ENCODE measurements around the gene TRABD2A.
"Not testable (repeated sequence)": the region's sequence is repeated elsewhere in the genome, so short reads cannot be mapped to it uniquely, and the experiment has no call there.

TRABD2A gene

DNA sequence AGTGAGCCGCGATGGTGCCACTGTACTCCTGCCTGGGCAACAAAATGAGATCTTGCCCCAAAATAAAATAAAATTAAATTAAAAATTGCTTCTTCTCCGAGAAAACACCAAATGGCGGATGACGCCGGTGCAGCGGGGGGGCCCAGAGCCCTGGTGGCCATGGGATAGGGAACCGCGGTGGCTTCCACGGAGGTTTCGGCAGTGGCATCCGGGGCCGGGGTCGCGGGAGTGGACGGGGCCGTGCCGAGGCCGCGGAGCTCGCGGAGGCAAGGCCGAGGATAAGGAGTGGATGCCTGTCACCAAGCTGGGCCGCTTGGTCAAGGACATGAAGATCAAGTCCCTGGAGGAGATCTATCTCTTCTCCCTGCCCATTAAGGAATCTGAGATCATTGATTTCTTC, 34.8 kb upstream of the TRABD2A start:
- H3K4me1 ChIP-seq (ENCODE audit: control insufficient read depth, insufficient read depth, low read length, unreplicated experiment), result peaks cover 18% of the 10 kb centered on the region
- not testable (repeated sequence) for H3K27ac ChIP-seq (ENCODE audit: low read depth, low read length); H3K36me3 ChIP-seq (ENCODE audit: insufficient read depth, low read length); H3K79me2 ChIP-seq (ENCODE audit: control insufficient read depth, insufficient read depth, low read length, unreplicated experiment); H3K4me3 ChIP-seq (ENCODE audit: low read depth, low read length); H2AFZ ChIP-seq (ENCODE audit: low read length, unreplicated experiment); H3K27me3 ChIP-seq (ENCODE audit: insufficient read depth, low read length)

DNA sequence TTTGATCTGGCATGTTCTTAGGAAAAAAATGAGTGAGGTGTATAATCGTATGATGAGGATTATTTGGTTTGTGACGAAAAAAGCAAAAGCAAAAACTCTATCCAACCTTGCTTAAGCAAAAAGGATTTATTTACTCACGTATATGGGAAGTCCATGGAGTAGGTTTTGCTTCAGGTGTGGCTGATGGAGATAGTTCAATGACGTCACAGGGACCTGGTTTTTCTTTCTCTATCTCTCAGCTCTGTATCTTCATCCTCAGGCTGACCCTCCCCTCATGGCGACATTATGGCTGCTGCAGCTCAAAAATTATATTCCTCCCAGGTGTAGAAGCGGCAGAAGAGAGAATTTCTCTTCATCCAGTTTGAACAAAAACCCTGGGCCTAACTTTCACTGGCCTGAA, 33.5 kb upstream of the TRABD2A start:
- Histone ChIP-seq H3K27ac (ENCODE audit: low read depth, low read length) (no peak overlapping the region), H3K27me3 (ENCODE audit: insufficient read depth, low read length) (no peaks in the 10 kb centered on the region), H3K79me2 (ENCODE audit: control insufficient read depth, insufficient read depth, low read length, unreplicated experiment) (no peaks in the 10 kb centered on the region), H2AFZ (ENCODE audit: low read length, unreplicated experiment) (no peak overlapping the region), H3K4me3 (ENCODE audit: low read depth, low read length) (no peak overlapping the region), H3K36me3 (ENCODE audit: insufficient read depth, low read length) (no peaks in the 10 kb centered on the region; the same call in 1 of the 2 replicates), H3K4me1 (ENCODE audit: control insufficient read depth, insufficient read depth, low read length, unreplicated experiment) (peaks cover 10% of the 10 kb centered on the region)

DNA sequence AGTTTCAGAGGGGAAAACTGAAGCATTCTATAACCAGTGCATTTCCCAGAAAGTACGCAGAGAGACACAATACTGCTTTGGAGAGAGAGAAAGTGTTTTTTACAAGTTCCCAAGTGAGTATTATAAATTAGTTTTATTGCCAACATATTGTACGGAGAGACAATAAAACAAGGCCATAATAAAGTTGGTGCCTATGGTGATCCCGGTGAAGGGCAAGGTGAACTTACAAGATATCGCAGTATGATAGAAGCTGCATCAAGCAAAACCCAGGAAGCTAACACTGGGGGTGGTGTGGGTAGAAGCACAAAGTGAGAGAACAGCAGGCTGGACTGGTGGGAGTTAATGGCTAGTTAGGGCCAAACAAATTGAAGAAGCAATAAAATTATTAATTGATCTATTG, 32.1 kb upstream of the TRABD2A start:
- H3K27me3 ChIP-seq (ENCODE audit: insufficient read depth, low read length), result no peaks in the 10 kb centered on the region
- H2AFZ ChIP-seq (ENCODE audit: low read length, unreplicated experiment), result no peak overlapping the region
- no peaks in the 10 kb centered on the region for H3K4me1 ChIP-seq (ENCODE audit: control insufficient read depth, insufficient read depth, low read length, unreplicated experiment)
- H3K36me3 ChIP-seq (ENCODE audit: insufficient read depth, low read length), result no peaks in the 10 kb centered on the region; the same call in 1 of the 2 replicates
- no peaks in the 10 kb centered on the region for H3K79me2 ChIP-seq (ENCODE audit: control insufficient read depth, insufficient read depth, low read length, unreplicated experiment)
- H3K4me3 ChIP-seq (ENCODE audit: low read depth, low read length), result no peak overlapping the region
- H3K27ac ChIP-seq (ENCODE audit: low read depth, low read length), result no peak overlapping the region

DNA sequence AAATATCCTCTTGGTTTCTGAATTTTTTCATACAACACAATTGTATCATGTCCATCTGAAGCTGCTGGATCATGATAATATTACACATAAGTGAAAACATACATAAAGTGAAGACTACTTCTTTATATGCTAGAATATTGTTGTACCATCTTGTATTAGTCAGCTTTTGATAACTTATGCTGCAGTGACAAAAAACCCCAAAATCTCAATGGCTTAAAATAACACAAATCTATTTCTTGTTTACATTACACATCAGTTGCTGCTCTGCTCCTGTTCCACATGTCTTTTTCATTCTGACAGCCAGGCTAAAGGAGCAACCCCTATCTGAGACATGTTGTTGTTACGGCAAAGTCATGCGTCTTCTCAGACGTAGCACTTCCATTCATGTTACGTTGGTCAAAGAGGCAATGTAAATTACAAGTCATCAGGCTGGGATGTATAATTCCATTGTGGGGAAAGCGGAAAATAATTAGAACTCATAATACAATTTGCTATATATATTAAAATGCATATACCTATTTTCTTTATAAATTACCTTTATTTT, 30.3 kb upstream of the TRABD2A start:
- Histone ChIP-seq H3K27ac (ENCODE audit: low read depth, low read length) (no peak overlapping the region), H2AFZ (ENCODE audit: low read length, unreplicated experiment) (no peak overlapping the region), H3K79me2 (ENCODE audit: control insufficient read depth, insufficient read depth, low read length, unreplicated experiment) (peaks cover 8% of the 10 kb centered on the region), H3K4me3 (ENCODE audit: low read depth, low read length) (no peak overlapping the region), H3K4me1 (ENCODE audit: control insufficient read depth, insufficient read depth, low read length, unreplicated experiment) (peaks cover 7% of the 10 kb centered on the region), H3K27me3 (ENCODE audit: insufficient read depth, low read length) (no peaks in the 10 kb centered on the region), H3K36me3 (ENCODE audit: insufficient read depth, low read length) (peaks cover 7% of the 10 kb centered on the region)

DNA sequence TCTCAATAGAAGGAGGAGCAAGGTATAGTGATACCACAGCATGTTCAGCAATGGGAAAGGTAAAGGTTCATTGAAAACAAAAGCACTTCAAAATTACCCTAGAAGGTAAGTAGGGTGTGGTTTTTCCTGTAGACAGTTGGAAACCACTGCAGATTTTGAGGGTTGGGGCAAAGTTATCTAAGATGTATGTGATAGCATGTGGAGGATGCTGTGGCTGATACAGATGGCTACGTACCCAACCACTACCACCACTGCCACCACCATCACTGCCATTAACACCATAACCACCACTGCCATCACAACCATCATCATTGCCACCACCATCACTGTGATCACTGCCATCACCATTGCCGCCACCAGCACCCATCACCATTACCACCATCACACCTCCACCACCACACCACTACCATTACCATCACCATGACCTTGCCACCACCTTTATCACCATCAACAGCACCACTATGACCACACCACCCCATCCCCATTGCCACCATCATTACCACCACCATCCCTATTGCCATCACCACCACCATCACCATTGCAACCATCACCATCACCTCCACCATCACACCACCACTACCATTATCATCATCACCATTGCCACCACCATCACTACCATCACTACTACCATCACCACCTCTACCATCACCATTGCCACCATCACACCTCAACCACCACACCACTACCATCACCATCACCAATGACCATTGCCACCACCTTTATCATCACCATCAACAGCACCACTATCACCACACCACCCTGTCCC, 28.2 kb upstream of the TRABD2A start:
- H2AFZ ChIP-seq (ENCODE audit: low read length, unreplicated experiment), result no peak overlapping the region
- no peak overlapping the region for H3K4me3 ChIP-seq (ENCODE audit: low read depth, low read length)
- no peaks in the 10 kb centered on the region for H3K27me3 ChIP-seq (ENCODE audit: insufficient read depth, low read length)
- H3K79me2 ChIP-seq (ENCODE audit: control insufficient read depth, insufficient read depth, low read length, unreplicated experiment), result peaks cover 15% of the 10 kb centered on the region
- peaks cover 7% of the 10 kb centered on the region for H3K4me1 ChIP-seq (ENCODE audit: control insufficient read depth, insufficient read depth, low read length, unreplicated experiment)
- no peak overlapping the region; the same call in 1 of the 2 replicates for H3K27ac ChIP-seq (ENCODE audit: low read depth, low read length)
- peaks cover 9% of the 10 kb centered on the region for H3K36me3 ChIP-seq (ENCODE audit: insufficient read depth, low read length)

DNA sequence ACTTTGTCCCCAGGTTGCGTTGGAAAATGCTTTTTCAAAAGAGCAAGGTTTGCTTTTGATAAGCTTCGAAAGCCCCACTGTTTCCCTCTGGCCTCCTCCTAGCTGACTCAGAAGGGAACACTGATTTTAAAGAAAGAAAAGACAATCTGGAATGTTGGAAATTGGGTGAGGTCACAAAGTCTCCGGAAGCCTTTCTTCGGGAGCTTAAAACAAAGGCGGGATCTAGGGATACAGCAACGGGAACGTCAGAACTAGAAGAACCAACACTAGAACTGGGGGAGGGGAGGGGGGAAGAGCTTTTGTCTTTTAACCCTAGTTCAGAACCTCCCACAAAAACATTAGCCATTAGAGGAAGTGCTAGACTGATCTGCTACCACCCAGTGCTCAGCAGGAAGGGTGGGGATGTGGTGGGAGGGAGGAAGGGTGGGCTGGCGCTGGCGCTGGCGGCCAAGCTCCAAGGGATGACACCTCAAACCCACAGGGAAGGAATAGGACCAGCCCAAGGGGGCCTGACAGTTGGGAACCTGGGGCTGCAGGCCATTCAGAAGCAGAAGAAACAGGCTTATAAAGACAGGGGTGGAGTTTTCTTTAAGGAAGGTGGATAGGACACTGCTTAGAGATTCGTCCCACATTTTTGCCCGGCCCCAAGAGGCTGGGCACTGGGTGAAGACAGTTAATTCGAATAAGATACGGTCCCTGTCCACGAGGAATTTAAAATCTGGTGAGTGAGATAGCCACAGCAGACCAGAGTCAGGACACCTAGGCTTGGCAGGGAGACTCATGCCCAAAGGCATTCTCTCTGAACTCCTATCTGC, 26.2 kb upstream of the TRABD2A start:
- peak overlapping the region; percentile 84 for H3K4me3 ChIP-seq (ENCODE audit: low read depth, low read length)
- H3K27me3 ChIP-seq (ENCODE audit: insufficient read depth, low read length), result no peaks in the 10 kb centered on the region
- peaks cover 9% of the 10 kb centered on the region for H3K36me3 ChIP-seq (ENCODE audit: insufficient read depth, low read length)
- no peak overlapping the region for H2AFZ ChIP-seq (ENCODE audit: low read length, unreplicated experiment)
- H3K27ac ChIP-seq (ENCODE audit: low read depth, low read length), result peak overlapping the region; percentile 75
- peaks cover 7% of the 10 kb centered on the region for H3K4me1 ChIP-seq (ENCODE audit: control insufficient read depth, insufficient read depth, low read length, unreplicated experiment)
- H3K79me2 ChIP-seq (ENCODE audit: control insufficient read depth, insufficient read depth, low read length, unreplicated experiment), result peaks cover 15% of the 10 kb centered on the region

DNA sequence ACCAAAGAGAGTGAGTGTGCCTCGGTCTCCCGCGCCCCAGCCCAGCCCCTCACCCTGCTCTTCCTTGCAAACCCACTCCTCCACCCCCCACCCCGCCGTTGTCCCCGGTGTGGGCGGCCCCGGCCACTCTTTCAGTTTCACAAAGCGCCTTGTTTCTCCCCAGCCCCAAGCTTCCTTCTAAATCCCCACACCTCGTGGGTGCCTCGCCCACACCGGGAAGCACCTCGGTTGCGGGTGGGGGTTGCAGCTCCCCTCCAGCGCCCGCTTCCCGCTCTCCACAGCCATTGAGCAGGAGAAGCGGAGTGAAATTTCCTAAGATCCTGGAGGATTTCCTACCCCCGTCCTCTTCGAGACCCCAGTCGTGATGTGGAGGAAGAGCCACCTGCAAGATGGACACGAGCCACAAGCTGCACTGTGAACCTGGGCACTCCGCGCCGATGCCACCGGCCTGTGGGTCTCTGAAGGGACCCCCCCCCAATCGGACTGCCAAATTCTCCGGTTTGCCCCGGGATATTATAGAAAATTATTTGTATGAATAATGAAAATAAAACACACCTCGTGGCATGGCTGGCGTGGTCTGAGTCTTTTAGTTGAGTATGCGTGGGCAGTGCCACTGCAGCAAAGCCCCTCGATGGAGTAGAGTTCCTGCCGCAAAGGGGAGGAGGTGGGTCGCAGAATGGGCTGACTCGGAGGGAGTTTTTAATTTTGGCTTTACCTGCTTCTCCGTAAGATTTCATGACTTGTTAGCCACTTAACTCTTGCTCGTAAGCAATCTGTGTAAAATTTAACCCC, 25.4 kb upstream of the TRABD2A start:
- Histone ChIP-seq H3K27me3 (ENCODE audit: insufficient read depth, low read length) (no peaks in the 10 kb centered on the region), H3K36me3 (ENCODE audit: insufficient read depth, low read length) (peaks cover 9% of the 10 kb centered on the region), H3K4me3 (ENCODE audit: low read depth, low read length) (peak overlapping the region; percentile 84), H3K4me1 (ENCODE audit: control insufficient read depth, insufficient read depth, low read length, unreplicated experiment) (peaks cover 7% of the 10 kb centered on the region), H3K79me2 (ENCODE audit: control insufficient read depth, insufficient read depth, low read length, unreplicated experiment) (peaks cover 15% of the 10 kb centered on the region), H2AFZ (ENCODE audit: low read length, unreplicated experiment) (no peak overlapping the region), H3K27ac (ENCODE audit: low read depth, low read length) (peak overlapping the region; percentile 75)

DNA sequence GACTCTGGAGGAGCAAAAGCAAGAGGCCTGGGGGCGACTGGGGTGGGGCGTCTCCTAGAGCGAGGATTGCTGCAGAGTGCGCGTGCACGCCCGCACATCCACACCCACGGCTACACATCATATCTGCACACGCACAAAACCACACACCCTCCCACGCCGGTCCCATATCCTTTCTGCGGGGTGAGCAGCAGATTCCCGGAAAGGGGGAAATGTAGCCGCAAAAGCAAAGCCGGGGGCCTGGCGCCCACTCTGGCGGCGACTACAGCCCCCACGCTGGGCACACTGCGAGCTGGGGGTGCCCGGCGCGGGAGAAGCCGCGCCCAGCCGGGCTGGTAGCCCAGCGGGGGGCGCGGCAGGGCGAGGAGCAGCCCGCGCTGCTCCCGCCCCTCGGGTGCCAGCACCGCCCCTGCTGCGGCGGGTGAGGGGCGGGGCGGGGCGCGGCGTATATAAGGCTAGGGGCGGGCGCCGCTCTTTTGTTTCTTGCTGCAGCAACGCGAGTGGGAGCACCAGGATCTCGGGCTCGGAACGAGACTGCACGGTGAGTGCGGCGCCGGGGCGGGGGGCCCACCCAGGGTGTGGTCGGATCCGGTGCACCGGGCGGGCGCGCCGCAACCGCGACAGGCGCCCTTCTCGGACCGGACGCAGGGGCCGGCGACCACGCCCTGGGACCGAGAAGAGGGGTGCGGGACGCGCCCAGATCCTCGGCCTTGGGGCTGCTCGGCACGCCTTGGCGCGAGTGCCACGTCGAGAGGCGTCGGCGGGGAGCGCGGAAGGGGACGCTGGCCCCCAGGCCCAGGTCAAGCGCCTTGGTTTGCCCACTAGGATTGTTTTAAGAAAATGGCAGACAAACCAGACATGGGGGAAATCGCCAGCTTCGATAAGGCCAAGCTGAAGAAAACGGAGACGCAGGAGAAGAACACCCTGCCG, 24.6 kb upstream of the TRABD2A start, which contains the start of gene TMSB10:
Gene TMSB10, plus strand, starts transcription at position 476 of the 927 bp plus-strand sequence.
- Histone ChIP-seq H3K27me3 (ENCODE audit: insufficient read depth, low read length) (no peaks in the 10 kb centered on the region), H3K79me2 (ENCODE audit: control insufficient read depth, insufficient read depth, low read length, unreplicated experiment) (peaks cover 15% of the 10 kb centered on the region), H3K27ac (ENCODE audit: low read depth, low read length) (peak within 1 kb of the TSS; percentile 75), H3K4me1 (ENCODE audit: control insufficient read depth, insufficient read depth, low read length, unreplicated experiment) (peaks cover 7% of the 10 kb centered on the region), H3K36me3 (ENCODE audit: insufficient read depth, low read length) (peaks cover 9% of the 10 kb centered on the region), H2AFZ (ENCODE audit: low read length, unreplicated experiment) (peak within 1 kb of the TSS; percentile 51), H3K4me3 (ENCODE audit: low read depth, low read length) (peak within 1 kb of the TSS; percentile 84)

DNA sequence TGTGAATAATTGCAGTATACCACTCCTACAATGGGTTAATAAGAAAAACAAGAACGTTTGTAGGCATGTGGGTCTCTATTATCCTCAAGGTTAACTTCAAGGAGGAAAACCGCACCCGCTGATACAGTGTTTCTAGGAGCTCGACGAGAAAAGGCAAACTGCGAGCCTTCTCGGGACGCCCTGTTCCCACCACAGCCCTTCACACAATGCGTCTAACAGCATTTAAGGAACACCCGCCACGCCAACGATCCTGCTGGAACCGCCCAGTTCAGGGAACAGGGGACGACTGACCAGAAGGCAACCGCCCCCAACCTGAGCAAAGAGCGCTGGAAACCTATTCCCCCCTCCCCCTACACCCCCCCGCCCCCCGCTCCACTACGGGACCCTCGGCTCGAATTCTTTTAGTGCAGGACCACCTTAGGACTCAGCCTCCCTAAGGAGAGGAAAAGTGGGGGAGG, 23.9 kb upstream of the TRABD2A start:
- H3K27me3 ChIP-seq (ENCODE audit: insufficient read depth, low read length), result no peaks in the 10 kb centered on the region
- peaks cover 7% of the 10 kb centered on the region for H3K4me1 ChIP-seq (ENCODE audit: control insufficient read depth, insufficient read depth, low read length, unreplicated experiment)

More for the DNA sequence above, 23.9 kb upstream of the TRABD2A start:
- Histone ChIP-seq H3K36me3 (ENCODE audit: insufficient read depth, low read length) (peaks cover 9% of the 10 kb centered on the region), H2AFZ (ENCODE audit: low read length, unreplicated experiment) (peak overlapping the region; percentile 51), H3K79me2 (ENCODE audit: control insufficient read depth, insufficient read depth, low read length, unreplicated experiment) (peaks cover 15% of the 10 kb centered on the region), H3K4me3 (ENCODE audit: low read depth, low read length) (peak overlapping the region; percentile 84), H3K27ac (ENCODE audit: low read depth, low read length) (peak overlapping the region; percentile 73)

All from ACC112 (cell line).